Kidney (tissue), 14 donors: ENCODE measurements around the gene SMAD3. TPM values are rescaled to one million over a fixed set of nuclear protein-coding genes. Genes with fewer than 3 reads are reported as not detected.

Experiments used
- DNase-seq, 5 donors: peaks; one replicate each; pipeline ENCODE4 v3.0.0-alpha.2; 2013 to 2020
- FAIRE-seq: peaks from 2 replicates; lab custom pipeline; 2012; peaks lifted over from hg19 to GRCh38; lab: Jason Lieb, UNC
- H3K27ac ChIP-seq, 2 donors: one replicate each; pipeline ENCODE4 v1.7.0; 2013; ENCODE audit warnings: low read depth in 2 of 2, low read length in 2 of 2, inconsistent platforms in 1 of 2
- H3K27me3 ChIP-seq: one replicate; pipeline ENCODE4 v1.7.1; 2013; ENCODE audit warnings: low read length, inconsistent platforms; ENCODE audit not compliant: control insufficient read depth, insufficient read depth
- H3K36me3 ChIP-seq, 3 donors: one replicate each; pipeline versions ENCODE4 v1.7.0 to v1.7.1; 2013; ENCODE audit warnings: low read length in 3 of 3, control low read depth in 1 of 3, inconsistent platforms in 1 of 3; ENCODE audit not compliant: insufficient read depth in 3 of 3, control insufficient read depth in 2 of 3
- H3K4me1 ChIP-seq, 3 donors: one replicate each; pipeline versions ENCODE4 v1.7.0 to v1.7.1; 2013; ENCODE audit warnings: low read length in 3 of 3, inconsistent platforms in 1 of 3, low read depth in 1 of 3; ENCODE audit not compliant: control insufficient read depth in 2 of 3, insufficient read depth in 2 of 3
- H3K4me3 ChIP-seq, 3 donors: one replicate each; pipeline versions ENCODE4 v1.7.0 to v1.8.1; 2013; ENCODE audit warnings: low read length in 3 of 3, control low read depth in 1 of 3, inconsistent platforms in 1 of 3
- H3K9ac ChIP-seq, 3 donors: one replicate each; pipeline versions ENCODE4 v1.7.0 to v1.7.1; 2013; ENCODE audit warnings: low read length in 3 of 3, control low read depth in 1 of 3, inconsistent platforms in 1 of 3
- H3K9me3 ChIP-seq, 3 donors: one replicate each; pipeline versions ENCODE4 v1.7.0 to v1.7.1; 2013; ENCODE audit warnings: low read length in 3 of 3, control low read depth in 1 of 3, inconsistent platforms in 1 of 3; ENCODE audit not compliant: control insufficient read depth in 2 of 3, insufficient read depth in 1 of 3
- intact Hi-C: fragments of 100-400 bp; cut with DNase I; formaldehyde crosslinking; loops from one replicate; pipeline ENCODE4 v1.11.1; 2022
- polyA plus RNA-seq: library from polyadenylated mRNA; stranded (reverse); fragments of 350-450 nt; fragmentation: Illumina TruSeq; extraction: RNeasy Lipid Tissue Mini Kit (QIAGEN cat#74804); gene quantifications from one replicate; pipeline ENCODE4 v1.2.3, GENCODE V29; 2014; ENCODE audit warnings: low read depth, low replicate concordance; ENCODE audit not compliant: insufficient read depth
- total RNA-seq: library from RNA; stranded (reverse); fragmentation: NEBNext Ultra II Directional; extraction: Animal tissue kit (Norgen Biotek cat#: 25700); gene quantifications from one replicate; pipeline ENCODE4 v1.2.1, GENCODE V29; 2021
- TF ChIP-seq, protein P1 (sequence below): IDR thresholded peaks from 3 replicates; pipeline ENCODE4 v1.5.1; 2012; ENCODE audit warnings: mild to moderate bottlenecking, moderate library complexity, borderline replicate concordance; ENCODE audit not compliant: insufficient read depth; ENCODE audit errors: extremely low read depth
- donor health status: control.
- donor health status: control.
- donor health status: control.
- donor health status: control.
- donor health status: control.
- donor health status: DM: yes; HTN: yes; CAD: no.
- donor health status: Normal renal cell carcinoma (clear cell type).

The SMAD3 gene
- total and polyA plus RNA-seq, 2 donors from 2014 or later = 10.1 to 58.2 TPM

DNA sequence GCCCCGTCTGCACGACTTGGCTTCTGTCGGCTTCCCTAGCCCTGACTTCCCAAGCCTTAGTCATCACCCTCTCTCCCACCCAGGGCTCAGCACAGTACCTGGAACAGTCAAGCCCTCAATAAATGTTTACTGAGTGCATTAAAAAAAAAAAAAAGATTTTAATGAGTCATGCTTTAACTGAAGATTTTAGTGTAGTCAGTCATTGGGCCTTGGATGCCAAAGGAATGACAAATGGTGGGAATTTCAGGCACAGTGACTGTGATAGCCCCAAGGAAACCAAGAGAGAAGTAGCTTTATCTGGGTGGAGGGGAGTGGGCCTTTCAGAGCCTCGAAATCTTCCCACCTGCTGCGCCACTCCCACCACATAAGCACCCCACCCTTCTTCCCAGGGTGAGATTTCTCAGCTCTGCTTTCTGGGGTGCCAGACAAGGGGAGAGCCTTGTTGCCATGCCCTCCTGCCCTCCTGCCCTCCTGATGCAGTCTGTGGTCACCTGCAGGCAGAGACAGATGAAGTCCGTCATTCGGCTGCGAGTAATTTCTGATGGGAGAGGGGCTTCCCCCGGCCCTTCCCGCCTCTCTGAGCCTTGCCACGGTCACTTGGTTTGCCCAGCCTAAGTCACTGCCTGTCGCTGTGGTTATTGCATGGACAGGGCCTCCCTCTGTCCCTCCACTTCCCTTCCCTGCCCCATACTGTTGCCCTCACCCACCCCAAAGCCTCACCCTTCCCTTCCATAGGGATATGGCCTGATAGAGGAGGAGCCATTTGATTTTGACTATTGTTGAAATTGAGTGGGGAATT, 41.8 kb downstream of the SMAD3 start:
- Histone ChIP-seq H3K4me1 (peaks cover 21 to 66% (median 65%) of the 10 kb centered on the region in 3 donors), H3K36me3 (no peaks in the 10 kb centered on the region), H3K9ac (peak overlapping the region in 1 of 3 donors; percentile 21), H3K27me3 (no peaks in the 10 kb centered on the region), H3K27ac (peak overlapping the region; percentile 30 to 84), H3K4me3 (peak overlapping the region in 1 of 3 donors; percentile 2), H3K9me3 (no peaks in the 10 kb centered on the region)
- TF ChIP-seq, protein P1, sequence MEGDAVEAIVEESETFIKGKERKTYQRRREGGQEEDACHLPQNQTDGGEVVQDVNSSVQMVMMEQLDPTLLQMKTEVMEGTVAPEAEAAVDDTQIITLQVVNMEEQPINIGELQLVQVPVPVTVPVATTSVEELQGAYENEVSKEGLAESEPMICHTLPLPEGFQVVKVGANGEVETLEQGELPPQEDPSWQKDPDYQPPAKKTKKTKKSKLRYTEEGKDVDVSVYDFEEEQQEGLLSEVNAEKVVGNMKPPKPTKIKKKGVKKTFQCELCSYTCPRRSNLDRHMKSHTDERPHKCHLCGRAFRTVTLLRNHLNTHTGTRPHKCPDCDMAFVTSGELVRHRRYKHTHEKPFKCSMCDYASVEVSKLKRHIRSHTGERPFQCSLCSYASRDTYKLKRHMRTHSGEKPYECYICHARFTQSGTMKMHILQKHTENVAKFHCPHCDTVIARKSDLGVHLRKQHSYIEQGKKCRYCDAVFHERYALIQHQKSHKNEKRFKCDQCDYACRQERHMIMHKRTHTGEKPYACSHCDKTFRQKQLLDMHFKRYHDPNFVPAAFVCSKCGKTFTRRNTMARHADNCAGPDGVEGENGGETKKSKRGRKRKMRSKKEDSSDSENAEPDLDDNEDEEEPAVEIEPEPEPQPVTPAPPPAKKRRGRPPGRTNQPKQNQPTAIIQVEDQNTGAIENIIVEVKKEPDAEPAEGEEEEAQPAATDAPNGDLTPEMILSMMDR = no peak
- peak in 1 of 5 donors; percentile 86 for DNase-seq
- FAIRE-seq = peak; percentile 52
- intact Hi-C loops = no loop called here

GRCh38 chr15:67108122-67108961, 42.9 kb downstream of the SMAD3 start:
- Histone ChIP-seq H3K9ac (no peak overlapping the region), H3K27ac (peak overlapping the region; percentile 14 to 83), H3K4me3 (no peak overlapping the region), H3K4me1 (peaks cover 21 to 63% (median 62%) of the 10 kb centered on the region in 3 donors), H3K27me3 (no peaks in the 10 kb centered on the region), H3K9me3 (no peaks in the 10 kb centered on the region), H3K36me3 (no peaks in the 10 kb centered on the region)
- DNase-seq (no peak), FAIRE-seq (no peak)
- TF ChIP-seq, protein P1 = no peak
- intact Hi-C loops = no loop called here

GRCh38 chr15:67109141-67110034, 44.0 kb downstream of the SMAD3 start:
- peak overlapping the region; percentile 83 to 84 for H3K27ac ChIP-seq
- peak overlapping the region in 1 of 3 donors; percentile 9 for H3K9ac ChIP-seq
- no peak overlapping the region for H3K4me3 ChIP-seq
- peaks cover 18 to 59% (median 56%) of the 10 kb centered on the region in 3 donors for H3K4me1 ChIP-seq
- H3K27me3 ChIP-seq = no peaks in the 10 kb centered on the region
- no peaks in the 10 kb centered on the region for H3K36me3 ChIP-seq
- intact Hi-C loops = no loop called here
- FAIRE-seq (no peak), DNase-seq (peak; percentile 92 to 96 (median 93))
- H3K9me3 ChIP-seq = no peaks in the 10 kb centered on the region
- TF ChIP-seq, protein P1 = no peak
